Mucosa of rectum (tissue), 2 donors: Measurements from ENCODE around the gene PAAF1.
"Not testable (repeated sequence)": the region's sequence is repeated elsewhere in the genome, so short reads cannot be mapped to it uniquely, and the experiment has no call there.

Experiments used
- H3K27ac ChIP-seq, 2 donors: one replicate each; pipeline ENCODE4 v1.7.0; 2013; ENCODE audit warnings: inconsistent platforms in 2 of 2, low read depth in 2 of 2, low read length in 2 of 2
- H3K27me3 ChIP-seq, 2 donors: one replicate each; pipeline ENCODE4 v1.7.0; 2013; ENCODE audit warnings: low read length in 2 of 2; ENCODE audit not compliant: control insufficient read depth in 2 of 2, insufficient read depth in 2 of 2
- H3K36me3 ChIP-seq, 2 donors: one replicate each; pipeline ENCODE4 v1.7.0; 2013; ENCODE audit warnings: low read length in 2 of 2; ENCODE audit not compliant: control insufficient read depth in 2 of 2, insufficient read depth in 2 of 2
- H3K4me1 ChIP-seq, 2 donors: one replicate each; pipeline ENCODE4 v1.7.0; 2013; ENCODE audit warnings: low read length in 2 of 2, mild to moderate bottlenecking in 1 of 2; ENCODE audit not compliant: control insufficient read depth in 2 of 2, insufficient read depth in 2 of 2
- H3K4me3 ChIP-seq, 2 donors: one replicate each; pipeline ENCODE4 v1.7.0; 2013; ENCODE audit warnings: low read length in 2 of 2
- H3K9ac ChIP-seq, 2 donors: one replicate each; pipeline ENCODE4 v1.7.0; 2013; ENCODE audit warnings: low read length in 2 of 2, low read depth in 1 of 2, mild to moderate bottlenecking in 1 of 2
- H3K9me3 ChIP-seq, 2 donors: one replicate each; pipeline ENCODE4 v1.7.0; 2013; ENCODE audit warnings: low read length in 2 of 2; ENCODE audit not compliant: control insufficient read depth in 2 of 2
- donor health status: healthy.
- donor health status: Normal muscosa, but diverticular disease.

The PAAF1 gene

DNA sequence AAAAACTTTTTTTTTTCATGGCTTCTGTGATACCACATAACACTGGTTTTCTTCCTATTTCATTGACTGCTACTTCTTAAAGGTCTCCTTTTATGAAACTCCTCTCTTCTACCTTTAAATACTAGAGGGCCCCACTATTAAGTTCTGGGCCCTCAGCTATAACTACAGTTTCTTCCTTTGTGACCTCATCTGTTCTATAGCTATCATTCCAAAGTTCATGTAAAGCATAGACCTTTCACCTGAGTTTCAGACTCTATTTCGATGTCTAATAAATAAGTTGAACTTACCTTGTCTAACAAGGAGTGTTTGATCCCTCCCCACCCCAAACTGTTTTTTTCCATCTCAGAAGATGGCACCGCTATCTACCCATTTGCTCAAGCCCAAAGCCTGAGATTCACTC, 35.2 kb downstream of the PAAF1 start:
- Histone ChIP-seq H3K27me3 (no peaks in the 10 kb centered on the region), H3K4me1 (no peaks in the 10 kb centered on the region), H3K27ac (no peak overlapping the region), H3K9me3 (no peaks in the 10 kb centered on the region), H3K4me3 (no peak overlapping the region), H3K36me3 (peaks cover 27 to 40% of the 10 kb centered on the region in 2 donors), H3K9ac (no peak overlapping the region)

DNA sequence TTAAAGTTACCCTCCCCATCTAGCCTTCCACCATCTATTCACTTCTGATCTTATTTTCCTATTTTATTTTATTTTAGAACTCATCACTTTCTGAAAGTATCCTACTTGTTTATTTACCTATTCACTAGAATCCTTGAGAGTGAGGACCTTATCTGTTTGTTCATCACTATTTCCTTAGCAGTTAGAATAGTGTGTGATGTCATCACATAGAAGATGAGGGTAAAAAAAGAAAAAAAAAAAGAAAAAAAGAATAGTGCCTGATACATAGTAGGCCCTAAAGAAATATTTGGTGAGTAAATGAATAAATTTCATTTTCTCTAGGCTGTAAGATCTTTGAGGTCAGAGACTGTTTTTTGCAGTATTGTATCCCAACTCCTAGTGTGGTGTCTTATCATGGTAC, 36.7 kb downstream of the PAAF1 start:
- Histone ChIP-seq H3K27me3 (no peaks in the 10 kb centered on the region), H3K9me3 (no peaks in the 10 kb centered on the region), H3K27ac (no peak overlapping the region), H3K36me3 (peaks cover 23 to 49% of the 10 kb centered on the region in 2 donors), H3K4me3 (no peak overlapping the region), H3K9ac (no peak overlapping the region), H3K4me1 (no peaks in the 10 kb centered on the region)

DNA sequence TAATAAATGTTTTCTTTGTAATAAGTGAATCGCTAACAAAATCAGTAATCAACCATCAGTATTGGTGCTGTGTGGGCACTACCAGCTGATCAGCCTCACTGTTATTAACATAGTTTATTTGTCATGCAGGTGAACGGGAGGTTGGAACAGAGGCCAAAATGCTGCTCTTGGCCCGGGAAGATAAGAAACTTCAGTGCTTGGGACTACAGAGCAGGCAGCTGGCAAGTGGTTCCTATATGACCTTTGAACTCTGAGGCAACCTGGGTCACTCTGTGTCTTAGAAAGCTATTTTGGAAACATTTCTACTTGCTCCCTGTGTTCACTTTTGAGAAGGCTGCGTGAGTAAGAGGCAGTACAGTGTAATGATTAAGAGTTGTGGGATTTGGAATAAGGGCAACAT, 37.5 kb downstream of the PAAF1 start:
- Histone ChIP-seq H3K9me3 (no peaks in the 10 kb centered on the region), H3K9ac (no peak overlapping the region), H3K36me3 (peaks cover 30 to 54% of the 10 kb centered on the region in 2 donors), H3K27ac (no peak overlapping the region), H3K27me3 (no peaks in the 10 kb centered on the region), H3K4me3 (no peak overlapping the region), H3K4me1 (no peaks in the 10 kb centered on the region)

DNA sequence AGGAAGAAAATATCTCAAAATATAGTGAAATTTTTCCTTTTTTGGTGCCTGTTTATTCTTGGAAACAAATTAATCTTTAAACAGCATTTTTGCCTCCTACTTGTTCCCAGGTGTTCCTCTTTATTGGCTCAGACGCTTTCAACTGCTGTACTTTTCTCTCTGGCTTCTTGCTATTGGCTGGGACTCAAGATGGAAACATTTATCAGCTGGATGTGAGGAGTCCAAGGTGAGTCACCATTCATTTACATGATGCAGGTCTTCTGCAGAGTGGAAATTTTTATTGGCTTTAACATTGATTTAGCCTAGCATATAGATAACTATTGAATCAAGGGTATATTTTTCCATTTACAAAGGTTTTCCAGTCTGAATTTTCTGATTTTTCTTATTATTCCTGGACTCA, 39.6 kb downstream of the PAAF1 start:
- Histone ChIP-seq H3K9ac (no peak overlapping the region), H3K27ac (no peak overlapping the region), H3K9me3 (no peaks in the 10 kb centered on the region), H3K27me3 (no peaks in the 10 kb centered on the region), H3K4me1 (no peaks in the 10 kb centered on the region), H3K4me3 (no peak overlapping the region), H3K36me3 (peaks cover 29 to 54% of the 10 kb centered on the region in 2 donors)

DNA sequence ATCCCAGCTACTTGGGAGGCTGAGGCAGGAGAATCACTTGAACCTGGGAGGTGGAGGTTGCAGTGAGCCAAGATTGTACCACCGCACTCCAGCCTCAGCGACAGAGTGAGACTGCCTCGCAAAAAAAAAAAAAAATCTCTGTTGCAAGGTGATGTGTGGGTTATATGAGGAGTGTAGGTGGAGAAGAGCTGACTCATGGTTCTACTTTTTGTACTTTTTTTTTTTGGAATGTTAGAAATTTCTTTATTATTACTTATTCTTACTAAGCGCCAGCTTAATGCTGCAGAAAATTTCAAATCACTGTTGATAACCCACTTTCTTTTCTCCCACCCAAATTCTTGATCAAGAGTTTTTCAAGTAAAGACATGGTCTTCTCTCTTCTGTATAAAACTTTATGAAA, 44.4 kb downstream of the PAAF1 start:
- Histone ChIP-seq H3K4me1 (no peaks in the 10 kb centered on the region), H3K27ac (no peak overlapping the region), H3K36me3 (peaks cover 18 to 46% of the 10 kb centered on the region in 2 donors), H3K27me3 (no peaks in the 10 kb centered on the region), H3K9me3 (no peaks in the 10 kb centered on the region), H3K4me3 (no peak overlapping the region), H3K9ac (no peak overlapping the region)

DNA sequence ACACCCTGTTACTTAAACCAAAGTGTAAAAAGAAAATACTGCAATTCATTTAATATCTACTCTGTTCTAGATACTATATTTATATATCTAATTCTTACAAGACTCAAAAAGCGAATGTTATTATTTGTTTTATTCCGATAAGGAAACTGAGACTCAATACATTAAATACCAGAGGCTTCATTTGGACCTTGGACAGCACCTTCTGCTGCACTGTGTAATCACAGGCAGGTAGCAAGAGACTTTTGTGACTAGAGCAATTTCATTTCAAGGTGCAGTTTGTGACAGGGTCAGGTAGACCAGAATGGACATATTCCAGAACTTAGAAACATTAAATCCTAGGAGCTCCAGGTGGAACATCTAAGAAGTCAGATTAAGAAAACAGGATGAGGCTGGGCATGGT, 52.6 kb downstream of the PAAF1 start:
- Histone ChIP-seq H3K4me1 (peaks cover 0 to 4% of the 10 kb centered on the region in 2 donors), H3K4me3 (no peak overlapping the region), H3K27ac (no peak overlapping the region), H3K9me3 (no peaks in the 10 kb centered on the region), H3K36me3 (peaks cover 17 to 44% of the 10 kb centered on the region in 2 donors), H3K9ac (no peak overlapping the region), H3K27me3 (no peaks in the 10 kb centered on the region)

DNA sequence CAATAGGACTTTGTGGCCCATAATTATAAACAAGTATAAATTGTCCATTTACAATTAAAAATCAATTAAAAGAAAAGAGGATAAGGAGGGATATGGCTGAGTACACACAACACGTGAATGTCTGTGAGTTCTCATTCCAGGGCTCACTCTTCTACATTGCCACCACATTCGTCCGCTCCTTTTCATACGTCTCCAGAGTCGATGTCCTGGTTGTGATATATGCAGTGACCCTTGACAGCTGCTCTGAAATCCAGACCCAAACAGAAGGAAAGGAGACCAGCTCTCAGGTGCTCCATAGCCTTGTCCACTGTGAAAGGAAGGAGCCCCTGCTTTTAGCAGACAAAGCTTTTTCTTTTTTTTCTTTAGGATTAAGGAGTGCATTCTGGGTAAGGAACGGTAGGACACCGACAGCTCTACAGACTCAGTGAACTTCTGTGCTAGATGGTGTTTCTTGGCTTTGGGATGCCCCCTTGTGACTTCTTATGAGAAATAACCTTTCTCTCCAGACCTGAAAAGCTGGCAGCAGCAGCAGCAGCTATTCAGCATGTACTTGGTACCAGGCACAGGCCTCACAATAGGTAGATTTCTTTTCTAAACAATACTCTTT, 54.3 kb downstream of the PAAF1 start:
- no peak overlapping the region for H3K9ac ChIP-seq
- peaks cover 0 to 4% of the 10 kb centered on the region in 2 donors for H3K4me1 ChIP-seq
- no peaks in the 10 kb centered on the region for H3K27me3 ChIP-seq
- no peak overlapping the region for H3K27ac ChIP-seq
- no peak overlapping the region for H3K4me3 ChIP-seq
- H3K36me3 ChIP-seq, result peaks cover 17 to 38% of the 10 kb centered on the region in 2 donors
- no peaks in the 10 kb centered on the region for H3K9me3 ChIP-seq

DNA sequence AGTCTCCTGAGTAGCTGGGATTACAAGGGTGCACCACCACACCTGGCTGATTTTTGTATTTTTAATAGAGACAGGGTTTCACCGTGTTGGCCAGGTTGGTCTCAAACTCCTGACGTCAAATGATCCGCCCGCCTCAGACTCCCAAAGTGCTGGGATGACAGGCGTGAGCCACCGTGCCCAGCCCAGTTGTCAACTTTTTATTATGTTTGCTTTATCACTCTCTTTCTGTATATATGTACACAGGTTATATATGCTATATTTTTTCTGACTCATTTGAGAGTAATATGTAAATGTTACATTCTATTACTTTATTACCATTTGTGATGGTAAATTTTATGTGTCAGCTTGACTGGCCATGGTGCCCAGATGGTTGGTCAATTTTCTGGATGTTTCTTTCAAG, 55.2 kb downstream of the PAAF1 start:
- H3K27ac ChIP-seq, result no peak overlapping the region
- no peaks in the 10 kb centered on the region for H3K9me3 ChIP-seq
- H3K4me1 ChIP-seq, result peaks cover 0 to 4% of the 10 kb centered on the region in 2 donors
- H3K27me3 ChIP-seq, result no peaks in the 10 kb centered on the region
- no peak overlapping the region for H3K9ac ChIP-seq
- H3K4me3 ChIP-seq, result no peak overlapping the region
- H3K36me3 ChIP-seq, result peaks cover 17 to 33% of the 10 kb centered on the region in 2 donors

DNA sequence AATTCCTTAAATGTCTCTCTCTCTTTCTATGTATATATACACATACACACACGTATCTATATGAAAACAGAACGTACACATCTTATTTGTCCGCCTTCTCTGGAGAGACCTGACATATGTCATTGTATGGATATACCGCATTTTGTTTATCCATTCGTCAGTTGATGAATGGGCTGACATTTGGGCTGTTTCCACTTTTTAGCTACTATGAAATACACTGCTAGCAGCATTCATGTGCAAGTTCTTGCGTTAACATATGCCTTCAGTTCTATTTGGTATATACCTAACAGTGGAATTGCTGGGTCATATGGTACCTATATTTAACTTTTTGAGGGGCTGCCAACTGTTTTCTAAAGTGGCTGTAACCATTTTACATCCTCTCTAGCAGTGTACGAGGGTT, 56.0 kb downstream of the PAAF1 start:
- no peaks in the 10 kb centered on the region for H3K27me3 ChIP-seq
- peaks cover 0 to 4% of the 10 kb centered on the region in 2 donors for H3K4me1 ChIP-seq
- peaks cover 11 to 25% of the 10 kb centered on the region in 2 donors for H3K36me3 ChIP-seq
- no peak overlapping the region for H3K27ac ChIP-seq
- H3K9me3 ChIP-seq, result no peaks in the 10 kb centered on the region
- H3K9ac ChIP-seq, result no peak overlapping the region
- no peak overlapping the region for H3K4me3 ChIP-seq

DNA sequence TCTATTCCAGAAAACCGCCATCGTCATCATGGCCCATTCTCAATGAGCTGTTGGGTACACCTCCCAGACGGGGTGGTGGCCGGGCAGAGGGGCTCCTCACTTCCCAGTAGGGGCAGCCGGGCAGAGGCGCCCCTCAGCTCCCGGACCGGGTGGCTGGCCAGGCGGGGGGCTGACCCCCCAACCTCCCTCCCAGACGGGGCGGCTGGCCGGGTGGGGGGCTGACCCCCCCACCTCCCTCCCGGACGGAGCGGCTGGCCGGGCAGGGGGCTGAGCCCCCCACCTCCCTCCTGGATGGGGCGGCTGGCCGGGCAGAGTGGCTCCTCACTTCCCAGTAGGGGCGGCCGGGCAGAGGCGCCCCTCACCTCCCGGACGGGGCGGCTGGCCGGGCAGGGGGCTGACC, 59.2 kb downstream of the PAAF1 start:
- not testable (repeated sequence) for H3K27me3 ChIP-seq

DNA sequence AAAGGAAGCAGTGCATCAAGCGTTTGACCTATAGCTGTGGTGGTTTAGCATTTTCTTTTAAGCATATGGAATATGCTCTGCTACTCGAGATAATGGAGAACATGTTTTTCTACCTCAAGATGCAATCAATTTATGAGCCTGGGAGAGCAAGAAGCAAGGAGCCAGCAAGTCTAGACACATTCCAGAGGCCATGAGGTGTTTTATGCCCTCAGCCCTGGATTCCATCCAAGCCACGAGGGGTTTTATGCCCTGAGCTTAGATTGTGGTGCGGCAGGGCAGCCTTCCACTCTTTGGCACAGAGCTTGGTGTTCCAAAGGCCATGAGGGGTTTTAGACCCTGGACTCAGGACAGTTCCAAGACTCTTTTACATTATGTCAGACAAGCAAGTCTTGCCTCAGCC, 62.3 kb downstream of the PAAF1 start:
- peaks cover 2 to 5% of the 10 kb centered on the region in 2 donors for H3K9me3 ChIP-seq
- H3K4me1 ChIP-seq, result no peaks in the 10 kb centered on the region
- no peaks in the 10 kb centered on the region for H3K27me3 ChIP-seq
- H3K36me3 ChIP-seq, result peaks cover under 1 to 1% of the 10 kb centered on the region in 2 donors
- no peak overlapping the region for H3K4me3 ChIP-seq
- no peak overlapping the region for H3K9ac ChIP-seq
- H3K27ac ChIP-seq, result no peak overlapping the region

More for the DNA sequence above, 59.2 kb downstream of the PAAF1 start:
- H3K27ac ChIP-seq, H3K4me3 ChIP-seq, H3K9ac ChIP-seq, H3K4me1 ChIP-seq, H3K9me3 ChIP-seq: not testable (repeated sequence)
- peaks cover 6 to 12% of the 10 kb centered on the region in 2 donors for H3K36me3 ChIP-seq
